Measurements from ENCODE around the gene ADARB2. TPM values are rescaled to one million over a fixed set of nuclear protein-coding genes. Genes with fewer than 3 reads are reported as not detected.

The ADARB2 gene
- total RNA-seq, 2 donors from 2014 or later: not detected

GRCh38 chr10:1607466-1607865 lies 129.9 kb downstream of the ADARB2 start:
- no peak for DNase-seq (ENCODE audit: low spot score)
- intact Hi-C loops (cut with DNase I): no loop called here

- intact Hi-C loops (cut with DNase I): no loop called here
Observed at GRCh38 chr10:1605999-1606940, 131.1 kb downstream of the ADARB2 start.

GRCh38 chr10:1605121-1605520 lies 132.2 kb downstream of the ADARB2 start:
- no peak for DNase-seq (ENCODE audit: low spot score)
- intact Hi-C loops (cut with DNase I): no loop called here

More at GRCh38 chr10:1605999-1606940, 131.1 kb downstream of the ADARB2 start:
- no peak for DNase-seq (ENCODE audit: low spot score)

DNA sequence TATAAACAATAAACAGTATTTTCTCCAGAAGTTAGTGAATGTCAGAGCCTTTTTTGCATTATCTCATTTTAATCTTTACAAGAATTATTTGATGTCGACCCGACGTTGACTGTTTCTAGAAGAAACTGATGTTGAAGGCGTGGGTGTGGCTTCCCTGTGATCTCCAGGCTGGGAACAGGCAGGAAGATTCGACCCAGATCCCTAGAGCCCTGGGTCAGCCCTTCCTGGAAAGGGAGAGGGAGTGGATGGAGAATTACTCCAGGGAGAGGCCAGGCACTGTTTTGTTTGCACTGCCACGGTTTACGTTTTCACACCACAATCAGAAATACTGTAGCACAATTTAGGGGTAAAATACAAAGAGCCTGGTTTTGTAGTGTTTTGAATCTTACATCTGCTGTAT lies 133.1 kb downstream of the ADARB2 start:
- intact Hi-C loops (cut with DNase I): no loop called here

DNA sequence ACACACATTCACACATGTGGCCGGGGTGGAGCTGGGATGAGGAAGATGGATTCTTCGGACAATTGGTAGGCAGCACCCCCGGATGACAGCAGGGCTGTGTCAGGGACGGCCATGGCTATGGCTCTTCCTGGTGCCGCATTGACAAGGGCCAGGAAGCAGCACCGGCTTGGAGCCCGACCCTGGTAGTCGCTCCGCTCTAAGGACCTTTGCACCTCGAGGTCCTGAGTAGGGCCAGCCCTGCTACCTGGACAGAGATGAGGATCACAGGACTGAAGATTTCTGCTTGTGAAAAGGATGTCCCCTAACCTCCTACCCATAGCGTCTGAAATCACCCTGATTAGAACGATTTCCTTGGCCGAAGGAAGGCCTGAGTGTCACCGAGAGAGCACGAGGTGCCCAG lies 134.1 kb downstream of the ADARB2 start:
- DNase-seq (ENCODE audit: low spot score): no peak
- intact Hi-C loops (cut with DNase I): no loop called here

More for the DNA sequence above, 133.1 kb downstream of the ADARB2 start:
- DNase-seq (ENCODE audit: low spot score): no peak

DNA sequence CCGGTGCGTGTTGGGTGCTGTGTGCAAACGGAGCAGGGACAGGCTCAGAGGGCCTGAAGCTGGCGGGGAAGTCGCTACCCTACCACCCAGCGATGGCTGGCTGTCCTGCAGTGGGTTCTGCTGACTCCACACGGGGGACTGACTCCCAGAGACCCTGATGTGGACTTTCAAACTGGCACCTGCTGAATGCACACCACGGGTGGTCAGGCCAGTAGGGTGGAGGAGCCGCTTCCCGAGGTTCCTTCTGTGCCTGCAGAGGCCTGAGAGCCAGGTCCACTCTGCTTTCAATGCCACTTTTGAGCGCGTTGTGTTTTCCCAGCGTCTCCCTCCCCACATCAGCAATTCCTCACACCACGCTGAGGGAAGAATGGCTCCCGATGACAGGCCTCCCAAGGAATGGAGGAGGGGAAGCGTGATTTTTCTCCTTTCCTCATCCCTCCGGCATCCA lies 135.3 kb downstream of the ADARB2 start:
- DNase-seq (ENCODE audit: low spot score): no peak
- intact Hi-C loops (cut with DNase I): no loop called here

DNA sequence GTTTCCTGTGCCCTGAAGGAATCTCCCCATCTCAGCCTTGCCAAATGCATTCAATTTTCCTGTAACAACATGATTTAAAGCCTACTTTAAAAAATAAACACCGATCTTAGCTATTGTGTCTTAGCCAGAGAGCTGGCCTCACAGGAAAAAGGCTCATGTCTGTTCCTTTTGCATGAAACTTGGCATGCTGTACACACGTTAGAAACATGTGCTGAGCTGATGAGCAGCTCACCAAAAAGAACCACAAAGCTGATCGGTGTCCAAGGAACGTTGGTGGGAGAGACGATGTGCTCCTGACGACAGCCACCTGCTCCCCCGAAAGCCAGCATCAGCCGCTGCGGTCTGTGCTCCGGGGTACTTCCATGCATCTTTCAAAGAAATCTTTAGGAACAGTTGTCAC lies 135.9 kb downstream of the ADARB2 start:
- no peak for DNase-seq (ENCODE audit: low spot score)
- intact Hi-C loops (cut with DNase I): no loop called here

- intact Hi-C loops (cut with DNase I): no loop called here
- DNase-seq (ENCODE audit: low spot score): no peak
Observed at GRCh38 chr10:1600861-1601260, 136.5 kb downstream of the ADARB2 start.

DNA sequence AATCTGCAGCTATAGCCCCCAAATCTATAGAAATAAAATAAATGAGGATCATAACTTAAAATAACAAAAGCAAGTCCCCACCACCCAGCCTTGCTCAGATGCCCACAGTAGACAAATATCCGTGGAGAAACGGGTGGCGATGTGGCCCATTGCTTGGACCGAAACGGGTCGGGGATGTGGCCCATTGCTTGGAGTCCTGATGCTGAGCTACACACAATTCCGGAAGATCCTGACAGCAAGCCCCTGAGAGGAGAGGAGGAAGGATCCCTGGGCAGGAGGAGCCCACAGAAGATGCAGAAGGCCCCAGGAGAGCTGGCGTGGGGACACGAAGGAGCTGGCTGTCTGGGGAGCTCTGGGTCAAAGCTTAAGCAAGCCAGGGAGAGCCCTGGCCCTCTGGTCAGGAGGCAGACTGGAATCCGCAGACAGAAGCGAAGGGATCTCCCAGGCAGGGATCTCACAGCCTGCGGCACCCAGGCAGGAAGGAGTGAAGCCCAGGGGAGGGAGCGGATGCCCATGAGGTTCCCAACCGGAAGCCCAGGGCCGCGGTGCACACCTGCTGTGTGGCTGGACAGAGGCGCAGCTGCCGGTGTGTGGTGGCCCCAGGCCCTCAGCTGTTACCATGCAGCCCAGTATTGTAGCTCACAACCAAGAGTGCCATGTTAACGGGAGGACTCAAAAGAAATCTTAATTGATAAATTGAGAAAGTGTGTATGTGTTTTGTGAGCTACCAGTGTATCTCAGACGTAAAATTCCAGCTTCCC lies 138.8 kb downstream of the ADARB2 start:
- no peak for DNase-seq (ENCODE audit: low spot score)

GRCh38 chr10:1597370-1598146 lies 139.8 kb downstream of the ADARB2 start:
- DNase-seq (ENCODE audit: low spot score): no peak
- intact Hi-C loops (cut with DNase I): no loop called here

More for the DNA sequence above, 138.8 kb downstream of the ADARB2 start:
- intact Hi-C loops (cut with DNase I): no loop called here

- intact Hi-C loops (cut with DNase I): no loop called here
- no peak for DNase-seq (ENCODE audit: low spot score)
Observed at GRCh38 chr10:1596482-1597099, 140.7 kb downstream of the ADARB2 start.

DNA sequence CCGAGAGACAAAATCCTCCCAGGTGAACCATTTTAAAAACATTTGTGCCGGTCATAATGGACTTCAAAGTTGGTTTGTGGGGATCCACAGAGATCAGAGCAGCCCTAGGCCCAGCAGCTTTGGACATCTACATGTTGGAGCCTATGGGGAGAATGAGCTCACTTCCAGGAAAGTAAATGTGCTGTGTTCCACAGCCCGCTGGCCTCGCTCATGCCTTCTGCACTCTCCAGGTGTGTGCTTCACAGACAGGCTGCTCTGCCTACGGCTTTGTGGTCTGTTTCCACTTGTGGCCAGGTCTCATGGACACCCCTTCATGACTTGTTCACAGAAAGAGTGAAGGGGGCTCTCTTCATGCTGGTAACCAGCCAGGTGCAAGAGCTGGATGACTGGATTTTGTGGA lies 141.6 kb downstream of the ADARB2 start:
- no peak for DNase-seq (ENCODE audit: low spot score)
- intact Hi-C loops (cut with DNase I): no loop called here

GRCh38 chr10:1595242-1595600 lies 142.1 kb downstream of the ADARB2 start:
- intact Hi-C loops (cut with DNase I): no loop called here
- no peak for DNase-seq (ENCODE audit: low spot score)

GRCh38 chr10:1594372-1595241 lies 142.7 kb downstream of the ADARB2 start:
- no peak for DNase-seq (ENCODE audit: low spot score)
- intact Hi-C loops (cut with DNase I): no loop called here

DNA sequence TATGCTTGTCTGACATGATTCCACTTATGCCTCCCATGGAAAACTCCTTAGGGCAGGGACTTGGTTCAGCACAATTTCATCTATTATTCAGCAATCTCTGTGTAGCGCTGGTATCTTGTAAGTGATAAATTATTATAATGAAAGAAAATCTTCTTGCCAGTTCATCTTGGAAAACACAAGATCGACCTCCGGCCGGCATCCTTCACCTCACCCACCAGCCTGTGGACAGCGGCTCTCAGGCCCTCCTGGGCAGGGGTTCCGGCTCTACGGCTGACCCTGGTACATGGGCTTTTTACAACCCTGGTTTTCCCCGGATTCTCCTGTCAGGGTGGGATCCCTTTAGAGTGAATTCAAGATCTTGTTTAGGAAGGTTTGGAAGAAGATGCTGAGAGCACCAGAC lies 145.6 kb downstream of the ADARB2 start:
- intact Hi-C loops (cut with DNase I): no loop called here
- DNase-seq (ENCODE audit: low spot score): peak; percentile 72

DNA sequence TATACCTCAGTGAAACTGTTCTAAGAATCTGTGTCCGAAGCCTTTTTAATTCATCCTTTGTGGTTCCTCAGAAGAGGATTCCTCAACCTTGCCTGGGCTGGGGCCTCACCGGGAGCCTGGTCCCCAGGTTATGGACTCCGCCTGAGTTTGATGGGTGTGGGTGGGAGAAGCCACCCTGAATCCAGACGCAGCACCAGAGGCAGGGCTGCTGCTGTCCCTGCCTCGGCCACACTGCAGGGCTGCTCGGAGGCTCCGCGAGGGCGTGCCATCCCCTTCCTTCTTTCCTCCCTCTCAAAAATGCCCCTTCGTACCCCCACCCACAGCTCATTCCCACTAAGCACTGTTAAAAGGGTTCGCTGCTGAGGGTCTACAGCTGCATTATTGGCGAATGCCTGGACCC lies 146.3 kb downstream of the ADARB2 start:
- intact Hi-C loops (cut with DNase I): no loop called here
- DNase-seq (ENCODE audit: low spot score): peak; percentile 38

GRCh38 chr10:1589257-1589656 lies 148.1 kb downstream of the ADARB2 start:
- DNase-seq (ENCODE audit: low spot score): no peak
- intact Hi-C loops (cut with DNase I): no loop called here

- intact Hi-C loops (cut with DNase I): no loop called here
- DNase-seq (ENCODE audit: low spot score): no peak
Observed at GRCh38 chr10:1582739-1583138, 154.6 kb downstream of the ADARB2 start.

All from posterior vena cava (tissue), 2 donors.